Pancreas (tissue), 10 donors: Measurements from ENCODE around the gene PVALB. TPM values are rescaled to one million over a fixed set of nuclear protein-coding genes. Genes with fewer than 3 reads are reported as not detected.

Source experiments
- ATAC-seq, 4 donors: fragments of 200-7000 bp; cut with Tn5 transposase; one replicate each; pipeline versions ENCODE4 v1.8.0 to v1.9.1; 2020; ENCODE audit warnings: mild to moderate bottlenecking in 4 of 4, moderate library complexity in 4 of 4
- DNase-seq, 6 donors: peaks; one replicate each; pipeline ENCODE4 v3.0.0-alpha.2; 2020
- FAIRE-seq: peaks from 2 replicates; lab custom pipeline; 2012; peaks lifted over from hg19 to GRCh38; lab: Jason Lieb, UNC
- H3K27ac ChIP-seq, 4 donors: fragments of 200-600 bp; sonication (generic); 1 replicate in 3 of 4; 2 replicates in 1 of 4; pipeline versions ENCODE4 v1.5.0 to v1.8.0; 2020
- H3K27me3 ChIP-seq, 4 donors: fragments of 200-600 bp; one replicate each; pipeline ENCODE4 v1.8.0; 2021
- H3K36me3 ChIP-seq, 3 donors: fragments of 200-600 bp; sonication (generic) in 1 of 3; one replicate each; pipeline versions ENCODE4 v1.5.0 to v1.8.0; 2020 to 2021
- H3K4me1 ChIP-seq, 3 donors: fragments of 200-600 bp; one replicate each; pipeline ENCODE4 v1.8.0; 2021
- H3K4me3 ChIP-seq, 4 donors: fragments of 200-600 bp; sonication (generic) in 2 of 4; one replicate each; pipeline versions ENCODE4 v1.5.0 to v1.8.0; 2020 to 2021
- H3K9me3 ChIP-seq, 4 donors: fragments of 200-600 bp; one replicate each; pipeline ENCODE4 v1.8.0; 2021
- CTCF ChIP-seq, 4 donors: fragments of 200-600 bp; sonication (generic) in 3 of 4; IDR thresholded peaks; one replicate each; pipeline versions ENCODE4 v1.5.0 to v1.8.0; 2021; ENCODE audit warnings: antibody characterized with exemption in 4 of 4
- WGBS, 2 donors: extraction: QIAGEN DNeasy Blood & Tissue Kit; methylation state at CpG; one replicate each; pipeline ENCODE4 v1.1.7; 2013; 5-methylcytosine and 5-hydroxymethylcytosine counted together
- intact Hi-C, 3 donors: fragments of 100-400 bp; cut with DNase I; formaldehyde crosslinking; loops; one replicate each; pipeline versions ENCODE4 v1.11.1 to v1.14.2; 2022
- polyA plus RNA-seq, 2 donors: library from polyadenylated mRNA; stranded (reverse); fragments of 200-250 nt; gene quantifications; one replicate each; pipeline ENCODE4 v1.2.3, GENCODE V29; 2013
- total RNA-seq, 6 donors: library from RNA; stranded (reverse); fragmentation: NEBNext Ultra II Directional in 4 of 6; extraction: Animal tissue kit (Norgen Biotek cat#: 25700) in 4 of 6; gene quantifications; one replicate each; pipeline versions ENCODE4 v1.2.1 to v1.2.4, GENCODE V29; 2021 to 2023
- donor health status: healthy with polysubstance abuse.
- donor health status: DM: no; HTN: no; CAD: no; lungs with moderate emphysema.
- donor health status: DM: no; HTN: no; CAD: no.
- donor health status: control.
- donor health status: control.
- donor health status: Bipolar disorder and iron deficiency.
- donor health status: DM: yes; HTN: yes; CAD: no.
- donor health status: DM: no; HTN: no; CAD: no.
- donor health status: DM: no; HTN: no; CAD: no.
- donor health status: DM: yes; HTN: yes; CAD: no.

The PVALB gene
- total and polyA plus RNA-seq, 8 donors, result 0.54 TPM; not detected in 7

- 61 to 72% methylated on average over 14 of the region's 14 CpGs for WGBS, 2 donors
- intact Hi-C loops, result no loop called here
- no peak for TF ChIP-seq CTCF (IDR thresholded peaks at IDR 0.05)
- H3K27ac ChIP-seq, result no peak overlapping the region
- no peaks in the 10 kb centered on the region for H3K36me3 ChIP-seq
- no peak for ATAC-seq
- no peak for FAIRE-seq
- no peaks in the 10 kb centered on the region for H3K9me3 ChIP-seq
- H3K27me3 ChIP-seq, result no peaks in the 10 kb centered on the region
- DNase-seq, result no peak
- no peak overlapping the region for H3K4me3 ChIP-seq
- no peaks in the 10 kb centered on the region for H3K4me1 ChIP-seq
Observed at GRCh38 chr22:36850056-36850455, 33.2 kb upstream of the PVALB start.

- ATAC-seq, result no peak
- intact Hi-C loops, result no loop called here
- no peak overlapping the region for H3K27ac ChIP-seq
- no peak for DNase-seq
- H3K27me3 ChIP-seq, result no peaks in the 10 kb centered on the region
- H3K9me3 ChIP-seq, result no peaks in the 10 kb centered on the region
- H3K4me1 ChIP-seq, result no peaks in the 10 kb centered on the region
- no peak for TF ChIP-seq CTCF (IDR thresholded peaks at IDR 0.05)
- 28 to 35% methylated on average over 6 of the region's 6 CpGs for WGBS, 2 donors
- no peaks in the 10 kb centered on the region for H3K36me3 ChIP-seq
- H3K4me3 ChIP-seq, result no peak overlapping the region
- FAIRE-seq, result no peak
Observed at GRCh38 chr22:36846949-36847348, 30.1 kb upstream of the PVALB start.

GRCh38 chr22:36846271-36846670 lies 29.4 kb upstream of the PVALB start:
- Histone ChIP-seq H3K27ac (no peak overlapping the region), H3K4me1 (no peaks in the 10 kb centered on the region), H3K36me3 (no peaks in the 10 kb centered on the region), H3K9me3 (no peaks in the 10 kb centered on the region), H3K27me3 (no peaks in the 10 kb centered on the region), H3K4me3 (no peak overlapping the region)
- WGBS, 2 donors, result 62 to 64% methylated on average over 5 of the region's 5 CpGs
- no peak for TF ChIP-seq CTCF (IDR thresholded peaks at IDR 0.05)
- DNase-seq (no peak), FAIRE-seq (no peak), ATAC-seq (no peak)
- intact Hi-C loops, result no loop called here

GRCh38 chr22:36840106-36840505 lies 23.3 kb upstream of the PVALB start:
- H3K27ac ChIP-seq, result no peak overlapping the region
- TF ChIP-seq CTCF (IDR thresholded peaks at IDR 0.05), result no peak
- H3K27me3 ChIP-seq, result no peaks in the 10 kb centered on the region
- H3K9me3 ChIP-seq, result no peaks in the 10 kb centered on the region
- DNase-seq (no peak), ATAC-seq (no peak), FAIRE-seq (no peak)
- 69 to 74% methylated on average over 8 of the region's 8 CpGs for WGBS, 2 donors
- no peak overlapping the region for H3K4me3 ChIP-seq
- intact Hi-C loops, result no loop called here
- no peaks in the 10 kb centered on the region for H3K36me3 ChIP-seq
- no peaks in the 10 kb centered on the region for H3K4me1 ChIP-seq

- no peak for DNase-seq
- Histone ChIP-seq H3K36me3 (no peaks in the 10 kb centered on the region), H3K27ac (no peak overlapping the region), H3K27me3 (no peaks in the 10 kb centered on the region), H3K4me3 (no peak overlapping the region), H3K4me1 (no peaks in the 10 kb centered on the region), H3K9me3 (no peaks in the 10 kb centered on the region)
- no peak for ATAC-seq
- TF ChIP-seq CTCF (IDR thresholded peaks at IDR 0.05), result no peak
- WGBS, 2 donors, result 64 to 72% methylated on average over 10 of the region's 10 CpGs
- intact Hi-C loops, result no loop called here
- no peak for FAIRE-seq
Observed at GRCh38 chr22:36839356-36840073, 22.7 kb upstream of the PVALB start.
